Measurements from ENCODE around the gene SELENOI.

SELENOI gene

GRCh38 chr2:26399771-26400376, 53.9 kb downstream of the SELENOI start:
- peaks cover 2% of the 10 kb centered on the region; the same call in 1 of the 2 replicates for H3K36me3 ChIP-seq (ENCODE audit: control insufficient read depth, insufficient read depth, low read length)
- no peak for DNase-seq (ENCODE audit: extremely low read depth, insufficient read length)
- H3K4me3 ChIP-seq (replicated peaks; ENCODE audit: low read depth, low read length): no peak overlapping the region
- TF ChIP-seq CTCF (IDR thresholded peaks at IDR 0.05; ENCODE audit: insufficient read depth, low read length, poor library complexity, severe bottlenecking): no peak
- H3K27me3 ChIP-seq (replicated peaks; ENCODE audit: control insufficient read depth, insufficient read depth, low read length): no peaks in the 10 kb centered on the region

- Histone ChIP-seq H3K4me3 (replicated peaks; ENCODE audit: low read depth, low read length) (no peak overlapping the region), H3K36me3 (ENCODE audit: control insufficient read depth, insufficient read depth, low read length) (no peaks in the 10 kb centered on the region), H3K27me3 (replicated peaks; ENCODE audit: control insufficient read depth, insufficient read depth, low read length) (no peaks in the 10 kb centered on the region)
- no peak for DNase-seq (ENCODE audit: extremely low read depth, insufficient read length)
- no peak for TF ChIP-seq CTCF (IDR thresholded peaks at IDR 0.05; ENCODE audit: insufficient read depth, low read length, poor library complexity, severe bottlenecking)
Measured at GRCh38 chr2:26400723-26401122, 54.8 kb downstream of the SELENOI start.

- peak; percentile 23 for DNase-seq (ENCODE audit: extremely low read depth, insufficient read length)
- no peaks in the 10 kb centered on the region for H3K27me3 ChIP-seq (replicated peaks; ENCODE audit: control insufficient read depth, insufficient read depth, low read length)
- H3K4me3 ChIP-seq (replicated peaks; ENCODE audit: low read depth, low read length): no peak within 1 kb of the TSS
- no peaks in the 10 kb centered on the region for H3K36me3 ChIP-seq (ENCODE audit: control insufficient read depth, insufficient read depth, low read length)
- TF ChIP-seq CTCF (IDR thresholded peaks at IDR 0.05; ENCODE audit: insufficient read depth, low read length, poor library complexity, severe bottlenecking): no peak
Measured at GRCh38 chr2:26401739-26402541, 56.0 kb downstream of the SELENOI start, which contains the start of gene DRC1. DRC1 (plus strand) TSS chr2:26401920; CDS start chr2:26401990, 70 bp downstream.

GRCh38 chr2:26407526-26407925, 61.6 kb downstream of the SELENOI start:
- Histone ChIP-seq H3K36me3 (ENCODE audit: control insufficient read depth, insufficient read depth, low read length) (no peaks in the 10 kb centered on the region), H3K4me3 (replicated peaks; ENCODE audit: low read depth, low read length) (no peak overlapping the region), H3K27me3 (replicated peaks; ENCODE audit: control insufficient read depth, insufficient read depth, low read length) (no peaks in the 10 kb centered on the region)
- DNase-seq (ENCODE audit: extremely low read depth, insufficient read length): no peak
- no peak for TF ChIP-seq CTCF (IDR thresholded peaks at IDR 0.05; ENCODE audit: insufficient read depth, low read length, poor library complexity, severe bottlenecking)

GRCh38 chr2:26409785-26410184, 63.8 kb downstream of the SELENOI start:
- Histone ChIP-seq H3K36me3 (ENCODE audit: control insufficient read depth, insufficient read depth, low read length) (no peaks in the 10 kb centered on the region), H3K27me3 (replicated peaks; ENCODE audit: control insufficient read depth, insufficient read depth, low read length) (no peaks in the 10 kb centered on the region), H3K4me3 (replicated peaks; ENCODE audit: low read depth, low read length) (no peak overlapping the region)
- no peak for DNase-seq (ENCODE audit: extremely low read depth, insufficient read length)
- no peak for TF ChIP-seq CTCF (IDR thresholded peaks at IDR 0.05; ENCODE audit: insufficient read depth, low read length, poor library complexity, severe bottlenecking)

Measured in GM06990 (cell line).